H7 (cell line): Measurements from ENCODE around the gene PARM1. TPM values are rescaled to one million over a fixed set of nuclear protein-coding genes. Genes with fewer than 3 reads are reported as not detected.

Experiments used
- DNase-seq: peaks from one replicate; pipeline ENCODE4 v3.0.0; 2012
- H3K27me3 ChIP-seq: 2 replicates; pipeline ENCODE4 v1.6.0; 2011; ENCODE audit warnings: mild to moderate bottlenecking, low read length; ENCODE audit not compliant: control insufficient read depth, insufficient read depth
- H3K36me3 ChIP-seq: replicated peaks from 2 replicates; pipeline ENCODE4 v1.5.1; 2011; ENCODE audit warnings: low read length; ENCODE audit not compliant: control insufficient read depth, insufficient read depth
- H3K4me3 ChIP-seq: 2 replicates; pipeline ENCODE4 v1.5.1; 2011; ENCODE audit warnings: low read depth, mild to moderate bottlenecking, control low read depth, low read length, moderate library complexity; ENCODE audit not compliant: insufficient read depth
- total RNA-seq: library from RNA; depleted of rRNA; stranded (reverse); fragments of >200 nt; shearing (Covaris generic); gene quantifications from 2 replicates; pipeline ENCODE4 v1.2.3, GENCODE V29; 2014; rRNA removed

The PARM1 gene
- total RNA-seq, 1 experiment from 2014 or later = 2.5 TPM

GRCh38 chr4:75087416-75087815, 154.5 kb downstream of the PARM1 start:
- no peak for DNase-seq
- Histone ChIP-seq H3K27me3 (no peaks in the 10 kb centered on the region), H3K4me3 (no peak overlapping the region), H3K36me3 (no peaks in the 10 kb centered on the region)

DNA sequence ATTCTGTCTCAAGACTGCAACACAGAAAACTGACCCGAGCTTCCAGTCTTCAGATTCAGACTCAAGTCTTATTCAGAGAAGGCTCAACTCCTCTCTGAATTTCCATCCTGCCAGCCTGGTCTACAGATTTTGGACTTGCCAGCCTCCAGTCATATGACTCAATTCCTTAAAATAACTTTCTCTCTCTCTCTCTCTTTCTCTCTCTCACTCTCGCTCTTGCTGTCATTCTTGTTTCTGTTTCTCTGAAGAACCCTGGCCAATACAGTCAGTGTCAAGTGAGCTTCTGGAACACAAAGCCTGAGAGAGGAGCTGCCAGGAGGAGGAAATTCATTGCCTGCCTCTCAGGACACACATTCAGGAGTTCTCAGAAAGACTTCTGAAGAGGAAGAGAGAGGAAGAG, 154.9 kb downstream of the PARM1 start:
- Histone ChIP-seq H3K27me3 (no peaks in the 10 kb centered on the region), H3K36me3 (no peaks in the 10 kb centered on the region), H3K4me3 (no peak overlapping the region)
- no peak for DNase-seq

- Histone ChIP-seq H3K4me3 (no peak overlapping the region), H3K36me3 (no peaks in the 10 kb centered on the region), H3K27me3 (no peaks in the 10 kb centered on the region)
- DNase-seq = no peak
Observed at GRCh38 chr4:75089206-75089605, 156.3 kb downstream of the PARM1 start.

DNA sequence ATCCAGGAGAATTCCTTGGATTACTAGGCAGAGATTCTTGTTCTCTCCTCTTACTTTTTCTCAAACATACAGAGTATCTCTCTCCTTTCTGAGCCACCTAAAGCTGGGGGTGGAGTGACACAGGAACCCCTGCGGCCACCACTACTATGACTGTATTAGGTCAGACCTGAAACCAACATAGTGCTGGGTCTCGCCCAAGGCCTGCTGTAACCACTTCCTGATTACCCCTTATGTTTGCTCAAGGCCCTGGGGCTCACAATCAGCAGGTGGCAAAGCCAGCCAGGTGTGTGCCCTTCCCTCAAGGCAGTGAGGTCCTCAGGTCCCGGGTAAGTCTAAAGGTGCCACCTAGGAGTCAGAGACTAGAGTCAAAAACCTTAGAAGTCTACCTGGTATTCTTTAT, 166.4 kb downstream of the PARM1 start:
- Histone ChIP-seq H3K36me3 (no peaks in the 10 kb centered on the region), H3K27me3 (no peaks in the 10 kb centered on the region), H3K4me3 (no peak overlapping the region)
- DNase-seq = no peak

Other genes starting within 250 kb of the PARM1 start
- gene BTC, start 138.6 kb upstream of the PARM1 start, total RNA-seq = 0.14 TPM in 1 of 2 replicates, not detected in the other